Mesendoderm (in vitro differentiated cells): ENCODE data around the gene EP400.

Source experiments
- DNase-seq: peaks from one replicate; pipeline ENCODE4 v3.0.0; 2013
- H2AK5ac ChIP-seq: 2 replicates; pipeline ENCODE4 v1.6.1; 2013; ENCODE audit warnings: low read length, inconsistent platforms
- H2BK120ac ChIP-seq: 2 replicates; pipeline ENCODE4 v1.6.1; 2013; ENCODE audit warnings: low read depth, mild to moderate bottlenecking, low read length, moderate library complexity, mixed read lengths
- H2BK15ac ChIP-seq: replicated peaks from 2 replicates; pipeline ENCODE4 v1.6.1; 2013; ENCODE audit warnings: low read depth, mild to moderate bottlenecking, moderate library complexity
- H2BK5ac ChIP-seq: 2 replicates; pipeline ENCODE4 v1.6.1; 2013; ENCODE audit warnings: low read length, inconsistent platforms
- H3K18ac ChIP-seq: 2 replicates; pipeline ENCODE4 v1.6.1; 2013; ENCODE audit warnings: mild to moderate bottlenecking, low read length, mixed read lengths
- H3K23ac ChIP-seq: one replicate; pipeline ENCODE4 v1.6.1; 2013; ENCODE audit warnings: low read length
- H3K27ac ChIP-seq: 2 replicates; pipeline ENCODE4 v1.5.1; 2013; ENCODE audit warnings: low read depth, mild to moderate bottlenecking, inconsistent platforms, low read length, moderate library complexity
- H3K27me3 ChIP-seq: 2 replicates; pipeline ENCODE4 v1.6.1; 2013; ENCODE audit warnings: low read length, control low read depth, mild to moderate bottlenecking, inconsistent platforms; ENCODE audit not compliant: insufficient read depth, poor library complexity
- H3K36me3 ChIP-seq: 2 replicates; pipeline ENCODE4 v1.6.1; 2013; ENCODE audit warnings: low read length, inconsistent platforms; ENCODE audit not compliant: control insufficient read depth, insufficient read depth
- H3K4ac ChIP-seq: one replicate; pipeline ENCODE4 v1.6.1; 2013; ENCODE audit warnings: low read depth, mild to moderate bottlenecking, low read length, moderate library complexity
- H3K4me1 ChIP-seq: 2 replicates; pipeline ENCODE4 v1.6.1; 2013; ENCODE audit warnings: low read depth, low read length, inconsistent platforms; ENCODE audit not compliant: control insufficient read depth
- H3K4me2 ChIP-seq: 2 replicates; pipeline ENCODE4 v1.6.1; 2013; ENCODE audit warnings: low read length
- H3K4me3 ChIP-seq: 2 replicates; pipeline ENCODE4 v1.5.1; 2013; ENCODE audit warnings: mild to moderate bottlenecking, low read length
- H3K56ac ChIP-seq: one replicate; pipeline ENCODE4 v1.6.1; 2013; ENCODE audit warnings: low read length
- H3K79me1 ChIP-seq: 2 replicates; pipeline ENCODE4 v1.6.1; 2013; ENCODE audit warnings: low read length, inconsistent platforms
- H3K79me2 ChIP-seq: 2 replicates; pipeline ENCODE4 v1.6.1; 2013; ENCODE audit warnings: mild to moderate bottlenecking, low read length; ENCODE audit not compliant: control insufficient read depth, insufficient read depth
- H3K9ac ChIP-seq: 2 replicates; pipeline ENCODE4 v1.6.1; 2013; ENCODE audit warnings: low read length, inconsistent platforms
- H4K5ac ChIP-seq: one replicate; pipeline ENCODE4 v1.6.1; 2013; ENCODE audit warnings: low read length
- H4K8ac ChIP-seq: one replicate; pipeline ENCODE4 v1.6.1; 2013; ENCODE audit warnings: low read depth, mild to moderate bottlenecking, control low read depth, low read length, moderate library complexity
- WGBS: extraction: QIAGEN DNeasy Blood & Tissue Kit; methylation state at CpG from one replicate; pipeline ENCODE4 v1.1.7; 2013; ENCODE audit warnings: low lambda C conversion rate, missing lambda C conversion rate; ENCODE audit not compliant: insufficient coverage; ENCODE audit errors: extremely low coverage; 5-methylcytosine and 5-hydroxymethylcytosine counted together

EP400 gene

DNA sequence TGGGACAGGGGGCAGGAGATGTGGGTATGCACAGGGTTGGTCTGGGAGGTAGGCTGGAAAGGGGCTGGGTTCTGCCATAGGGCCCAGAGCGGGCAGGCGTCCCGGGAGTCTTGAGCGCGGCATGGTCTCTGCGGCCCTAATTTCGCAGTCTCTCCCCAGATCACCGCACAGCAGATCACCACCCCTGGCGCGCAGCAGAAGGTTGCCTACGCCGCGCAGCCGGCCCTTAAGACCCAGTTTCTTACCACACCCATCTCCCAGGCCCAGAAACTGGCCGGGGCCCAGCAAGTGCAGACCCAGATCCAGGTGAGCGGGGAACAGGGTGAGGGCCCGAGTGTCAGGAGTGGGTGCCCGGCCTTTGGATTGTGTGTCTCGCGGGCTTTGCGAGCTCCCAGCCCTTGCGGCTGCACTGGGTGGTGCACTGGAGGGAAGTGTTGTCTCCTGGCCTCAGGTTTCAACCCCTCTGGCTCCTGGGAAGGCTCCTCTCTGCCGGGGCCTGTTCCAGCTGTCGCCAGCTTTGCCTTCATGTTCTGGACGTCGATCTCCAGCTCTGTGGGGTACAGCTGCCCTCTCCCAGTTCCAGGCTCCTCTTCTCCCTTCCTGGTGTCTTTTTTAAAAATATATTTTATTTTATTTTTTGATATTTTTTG is 119.7 kb downstream of the EP400 start:
- Histone ChIP-seq H3K9ac (no peak overlapping the region), H3K36me3 (peaks cover 7% of the 10 kb centered on the region), H2BK120ac (no peak overlapping the region), H3K4ac (no peak overlapping the region), H4K5ac (no peak overlapping the region), H3K27me3 (no peaks in the 10 kb centered on the region), H2AK5ac (no peak overlapping the region), H3K4me3 (no peak overlapping the region), H3K18ac (no peak overlapping the region), H3K4me2 (no peak overlapping the region), H2BK5ac (no peak overlapping the region), H3K27ac (no peak overlapping the region), H4K8ac (no peak overlapping the region), H3K79me2 (no peaks in the 10 kb centered on the region), H3K79me1 (no peaks in the 10 kb centered on the region), H3K23ac (no peak overlapping the region), H3K4me1 (no peaks in the 10 kb centered on the region), H2BK15ac (no peak overlapping the region), H3K56ac (no peak overlapping the region)
- no CpG with 5 or more reads among the region's 26 CpGs for WGBS
- no peak for DNase-seq

DNA sequence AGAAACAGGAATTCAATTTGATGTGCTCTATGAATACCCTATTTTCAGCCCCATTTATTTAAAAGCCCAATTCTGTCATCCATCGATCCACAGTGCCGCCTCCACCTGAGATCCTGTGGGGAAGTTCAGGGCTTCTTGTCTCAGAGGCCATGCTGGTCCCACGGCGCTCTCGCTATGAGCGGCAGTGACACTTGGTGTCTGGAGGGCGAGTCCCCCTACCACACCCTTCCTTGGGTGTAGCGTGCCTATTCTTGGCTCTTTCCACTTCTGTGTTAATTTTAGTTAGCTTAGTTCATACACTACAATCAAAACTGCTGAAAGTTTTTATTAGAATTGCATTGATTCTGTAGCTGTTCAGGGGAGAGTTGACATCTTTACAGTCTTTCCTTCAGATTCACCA is 120.6 kb downstream of the EP400 start:
- H3K23ac ChIP-seq, result no peak overlapping the region
- H3K56ac ChIP-seq, result no peak overlapping the region
- no peak overlapping the region for H2BK120ac ChIP-seq
- no peak overlapping the region for H3K27ac ChIP-seq
- H2BK5ac ChIP-seq, result no peak overlapping the region
- H3K79me1 ChIP-seq, result no peaks in the 10 kb centered on the region
- peaks cover 7% of the 10 kb centered on the region for H3K36me3 ChIP-seq
- H4K5ac ChIP-seq, result no peak overlapping the region
- H2BK15ac ChIP-seq, result no peak overlapping the region
- no peak overlapping the region for H3K9ac ChIP-seq
- no CpG with 5 or more reads among the region's 8 CpGs for WGBS
- no peak overlapping the region for H4K8ac ChIP-seq
- DNase-seq, result no peak
- H3K4ac ChIP-seq, result no peak overlapping the region
- no peaks in the 10 kb centered on the region for H3K79me2 ChIP-seq
- H3K18ac ChIP-seq, result no peak overlapping the region
- no peaks in the 10 kb centered on the region for H3K27me3 ChIP-seq
- H2AK5ac ChIP-seq, result no peak overlapping the region
- H3K4me3 ChIP-seq, result no peak overlapping the region
- H3K4me1 ChIP-seq, result no peaks in the 10 kb centered on the region
- no peak overlapping the region for H3K4me2 ChIP-seq

DNA sequence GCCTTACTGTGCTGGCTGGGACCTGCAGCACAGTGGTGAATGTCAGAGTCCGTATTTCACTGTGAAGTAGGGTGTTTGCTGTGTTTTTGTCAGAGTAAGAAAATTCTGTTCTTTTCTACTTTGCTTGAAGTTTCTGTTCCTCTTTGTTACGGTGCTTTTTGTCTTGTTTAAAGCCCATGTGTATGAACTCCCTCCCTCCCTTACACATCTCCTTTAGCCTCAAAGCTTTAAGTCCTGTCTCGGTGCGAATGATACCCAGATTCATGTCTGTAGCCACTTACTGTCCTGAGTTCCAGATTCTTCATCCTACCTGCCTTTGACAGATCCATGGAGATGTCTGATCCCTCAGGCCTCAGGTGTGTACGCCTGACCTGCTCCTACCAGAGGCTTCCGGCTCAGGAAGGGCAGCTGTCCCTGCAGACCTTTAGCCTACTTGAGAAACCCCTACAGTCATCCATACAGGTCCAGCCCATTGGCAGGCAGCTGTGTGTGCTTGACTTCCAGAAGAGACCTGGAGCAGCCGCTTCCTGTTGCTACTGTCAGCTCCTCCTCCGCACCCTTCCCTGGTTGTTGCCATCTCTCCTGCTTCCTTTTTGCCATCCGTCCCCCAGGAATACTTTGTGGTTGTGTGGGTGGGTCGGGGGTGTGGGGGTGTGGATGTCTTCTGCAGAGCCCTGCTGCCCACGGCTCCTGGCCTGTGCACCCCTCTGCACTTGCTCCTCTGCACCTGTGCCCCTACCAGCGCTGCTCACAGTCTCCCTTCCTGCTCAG is 121.5 kb downstream of the EP400 start:
- Histone ChIP-seq H2BK120ac (no peak overlapping the region), H4K5ac (no peak overlapping the region), H3K23ac (no peak overlapping the region)

DNA sequence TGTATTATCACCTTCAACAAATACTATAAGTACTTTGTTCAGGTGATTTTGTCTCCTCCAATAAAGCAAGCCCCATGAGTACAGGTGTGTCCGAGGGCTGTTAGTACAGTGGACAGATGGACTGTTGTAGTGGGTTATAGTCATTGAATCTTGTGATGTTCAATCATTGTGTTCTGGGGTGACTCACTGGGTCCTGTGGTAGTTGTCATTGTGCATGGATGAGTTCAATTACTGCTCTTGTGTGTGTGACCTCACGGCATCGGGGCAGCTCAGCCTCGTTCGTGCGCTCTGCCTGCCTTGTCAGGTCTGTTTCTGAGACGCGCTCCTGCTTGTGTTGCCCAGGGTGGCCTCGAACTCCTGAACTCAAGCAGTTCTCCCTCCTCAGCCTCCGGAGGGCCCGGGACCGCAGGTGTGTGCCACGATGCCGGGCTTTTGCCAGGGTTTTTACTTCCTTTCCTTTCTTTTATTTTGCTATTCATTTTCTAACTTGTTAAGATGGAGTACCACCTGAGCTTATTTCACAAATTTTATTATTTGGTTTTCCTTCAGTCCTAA is 122.2 kb downstream of the EP400 start:
- H4K8ac ChIP-seq, result no peak overlapping the region

More for the DNA sequence above, 121.5 kb downstream of the EP400 start:
- Histone ChIP-seq H3K4ac (no peak overlapping the region), H2BK5ac (no peak overlapping the region), H3K79me1 (no peaks in the 10 kb centered on the region), H3K56ac (no peak overlapping the region), H3K9ac (no peak overlapping the region), H2AK5ac (no peak overlapping the region), H3K4me2 (no peak overlapping the region), H3K4me3 (no peak overlapping the region), H3K18ac (no peak overlapping the region), H4K8ac (no peak overlapping the region), H3K4me1 (no peaks in the 10 kb centered on the region), H3K36me3 (peaks cover 8% of the 10 kb centered on the region), H3K79me2 (no peaks in the 10 kb centered on the region), H3K27ac (no peak overlapping the region), H2BK15ac (no peak overlapping the region), H3K27me3 (no peaks in the 10 kb centered on the region)
- WGBS, result no CpG with 5 or more reads among the region's 12 CpGs
- no peak for DNase-seq

DNA sequence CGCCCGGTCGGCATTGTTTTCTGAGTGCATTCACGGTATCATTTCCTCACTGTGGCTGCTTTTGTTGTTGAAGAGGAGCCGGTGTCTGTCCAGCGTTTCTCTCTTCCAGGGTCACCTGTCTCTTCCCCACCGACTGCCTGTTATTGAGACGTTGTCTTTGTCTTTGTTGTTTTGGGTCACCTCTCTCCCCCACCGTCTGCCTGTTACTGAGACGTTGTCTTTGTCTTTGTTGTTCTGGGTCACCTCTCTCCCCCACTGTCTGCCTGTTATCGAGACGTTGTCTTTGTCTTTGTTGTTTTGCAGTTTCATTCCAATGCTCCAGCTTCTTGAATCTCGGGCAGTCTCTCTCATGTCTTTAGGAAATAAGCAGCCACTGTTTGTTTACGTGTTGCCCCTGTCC is 124.5 kb downstream of the EP400 start:
- H3K56ac ChIP-seq, result no peak overlapping the region
- H2BK120ac ChIP-seq, result no peak overlapping the region
- H2BK5ac ChIP-seq, result no peak overlapping the region
- H3K4me2 ChIP-seq, result no peak overlapping the region
- H4K5ac ChIP-seq, result no peak overlapping the region
- H3K79me1 ChIP-seq, result no peaks in the 10 kb centered on the region
- H4K8ac ChIP-seq, result no peak overlapping the region
- no peak overlapping the region for H3K27ac ChIP-seq
- H3K9ac ChIP-seq, result no peak overlapping the region
- peaks cover 4% of the 10 kb centered on the region for H3K36me3 ChIP-seq
- no peak overlapping the region for H3K23ac ChIP-seq
- H2BK15ac ChIP-seq, result no peak overlapping the region
- no peaks in the 10 kb centered on the region for H3K4me1 ChIP-seq
- no peak overlapping the region for H3K4ac ChIP-seq
- no peak overlapping the region for H3K4me3 ChIP-seq
- H3K18ac ChIP-seq, result no peak overlapping the region
- WGBS, result no CpG with 5 or more reads among the region's 14 CpGs
- H2AK5ac ChIP-seq, result no peak overlapping the region
- no peaks in the 10 kb centered on the region for H3K79me2 ChIP-seq
- no peak for DNase-seq
- no peaks in the 10 kb centered on the region for H3K27me3 ChIP-seq

More for the DNA sequence above, 122.2 kb downstream of the EP400 start:
- no peaks in the 10 kb centered on the region for H3K27me3 ChIP-seq
- no peak overlapping the region for H3K56ac ChIP-seq
- H3K4ac ChIP-seq, result no peak overlapping the region
- no peak overlapping the region for H3K4me2 ChIP-seq
- no peak overlapping the region for H3K23ac ChIP-seq
- no peaks in the 10 kb centered on the region for H3K79me2 ChIP-seq
- peaks cover 8% of the 10 kb centered on the region for H3K36me3 ChIP-seq
- no peak overlapping the region for H3K9ac ChIP-seq
- H2BK5ac ChIP-seq, result no peak overlapping the region
- H2BK120ac ChIP-seq, result no peak overlapping the region
- H2AK5ac ChIP-seq, result no peak overlapping the region
- no peak overlapping the region for H2BK15ac ChIP-seq
- no CpG with 5 or more reads among the region's 14 CpGs for WGBS
- no peak overlapping the region for H3K4me3 ChIP-seq
- H3K18ac ChIP-seq, result no peak overlapping the region
- no peak for DNase-seq
- no peaks in the 10 kb centered on the region for H3K4me1 ChIP-seq
- H3K27ac ChIP-seq, result no peak overlapping the region
- H3K79me1 ChIP-seq, result no peaks in the 10 kb centered on the region
- H4K5ac ChIP-seq, result no peak overlapping the region
